K562 (cell line): Measurements from ENCODE around the gene RNF103. TPM values are rescaled to one million over a fixed set of nuclear protein-coding genes. Genes with fewer than 3 reads are reported as not detected.

Experiments
- BRF2 ChIP-seq: IDR thresholded peaks from 3 replicates; pipeline ENCODE4 v1.6.1; 2011; ENCODE audit warnings: borderline replicate concordance, mild to moderate bottlenecking; ENCODE audit not compliant: insufficient read length, insufficient read depth
- CHAMP1 ChIP-seq: fragments of 450-650 bp; IDR thresholded peaks from 2 replicates; pipeline ENCODE4 v1.6.1; 2016; ENCODE audit warnings: mild to moderate bottlenecking
- REST ChIP-seq, 2 experiments: fragments of 450-650 bp; formaldehyde crosslinking in 1 of 2; IDR thresholded peaks; 2 replicates each; pipeline versions ENCODE4 v1.4.0 to v1.6.1; 2014 to 2020; ENCODE audit warnings: mild to moderate bottlenecking in 2 of 2, borderline replicate concordance in 1 of 2, low read depth in 1 of 2
- SAP30 ChIP-seq: fragments of 200-600 bp; sonication (generic); IDR thresholded peaks from 2 replicates; pipeline ENCODE4 v1.6.1; 2012; ENCODE audit warnings: borderline replicate concordance, low read depth, mild to moderate bottlenecking, moderate library complexity, low read length, control low read depth, inconsistent platforms; ENCODE audit not compliant: insufficient read depth, poor library complexity, severe bottlenecking
- ZNF212 ChIP-seq: fragments of 450-650 bp; formaldehyde crosslinking; IDR thresholded peaks from 2 replicates; pipeline ENCODE4 v1.4.0; 2020; ENCODE audit warnings: mild to moderate bottlenecking
- polyA plus RNA-seq, 8 experiments: library from polyadenylated mRNA; depleted of rRNA in 4 of 8; stranded (reverse) in 5 of 8; unstranded in 3 of 8; fragments of >200 nt; fragmentation: Nextera tagmentation in 2 of 8; fragmentation: Illumina TruSeq in 1 of 8; extraction: Ambion mirVana in 2 of 8; extraction: Trizol in 1 of 8; gene quantifications; 2 replicates each; pipeline versions ENCODE4 v1.2.1 to v1.2.3, GENCODE V29; 2011 to 2014; ENCODE audit warnings: inconsistent platforms in 1 of 8, missing spikeins in 1 of 8
- total RNA-seq, 7 experiments: library from RNA; depleted of rRNA in 6 of 7; stranded (reverse); fragments of >200 nt in 6 of 7; fragmentation: Illumina TruSeq in 2 of 7; extraction: Trizol in 2 of 7; gene quantifications; 2 replicates each; pipeline versions ENCODE4 v1.2.1 to v1.2.3, GENCODE V29; 2011 to 2021; ENCODE audit warnings: low replicate concordance in 1 of 7

RNF103 gene
- total and polyA plus RNA-seq, 9 of the 15 experiments (the other 6 are each of a cell fraction or from before 2014, with no cell fraction given) = 1.2 to 6.8 (median 4.6) TPM

GRCh38 chr2:86613515-86613914 is 10.2 kb downstream of the RNF103 start (continued):
- no peak for TF ChIP-seq CHAMP1
- no peak for TF ChIP-seq ZNF212 (CRISPR knock-in tag)
- no peak for TF ChIP-seq SAP30
- TF ChIP-seq BRF2 = no peak
- TF ChIP-seq REST (IDR thresholded peaks at IDR 0.05; ENCODE audit: borderline replicate concordance) = no peak
- no peak for TF ChIP-seq REST (CRISPR knock-in tag; IDR thresholded peaks at IDR 0.05; ENCODE audit: low read depth)
